ENCODE measurements around the gene SPHKAP.

The SPHKAP gene

GRCh38 chr2:228037915-228038314, 143.6 kb downstream of the SPHKAP start:
- ATAC-seq = no peak
- TF ChIP-seq ZFP30 (CRISPR knock-in tag; IDR thresholded peaks at IDR 0.05) (no peak), ZNF8 (CRISPR knock-in tag; IDR thresholded peaks at IDR 0.05) (no peak), OSR1 (CRISPR knock-in tag; IDR thresholded peaks at IDR 0.05) (no peak)

DNA sequence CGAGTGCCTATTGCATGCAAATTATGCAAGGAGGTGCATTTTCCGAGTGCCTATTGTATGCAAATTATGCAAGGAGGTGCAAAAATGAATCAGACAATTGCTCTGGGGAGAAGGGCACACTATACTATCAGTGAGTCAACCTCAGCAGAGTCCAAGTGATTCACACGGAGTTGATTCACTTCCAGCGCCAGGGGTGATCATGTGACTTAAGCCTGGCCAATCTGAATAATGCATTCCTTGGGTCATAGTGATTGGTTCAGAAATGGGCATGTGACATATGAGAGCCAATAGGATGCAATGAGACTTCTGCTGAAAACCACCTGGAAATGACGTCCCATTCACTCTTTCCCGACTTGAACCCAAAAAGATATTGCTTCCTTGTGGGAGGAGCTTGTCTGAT, 157.9 kb downstream of the SPHKAP start:
- TF ChIP-seq TSHZ2 (CRISPR knock-in tag; IDR thresholded peaks at IDR 0.05) = no peak
- no peak for TF ChIP-seq ZFP3 (CRISPR knock-in tag; IDR thresholded peaks at IDR 0.05)
- TF ChIP-seq ESRRG (CRISPR knock-in tag; IDR thresholded peaks at IDR 0.05) = no peak
- TF ChIP-seq CREB5 (CRISPR knock-in tag; IDR thresholded peaks at IDR 0.05; ENCODE audit: low read depth) = no peak
- TF ChIP-seq GLIS3 (CRISPR knock-in tag; IDR thresholded peaks at IDR 0.05) = no peak
- TF ChIP-seq, protein P1, sequence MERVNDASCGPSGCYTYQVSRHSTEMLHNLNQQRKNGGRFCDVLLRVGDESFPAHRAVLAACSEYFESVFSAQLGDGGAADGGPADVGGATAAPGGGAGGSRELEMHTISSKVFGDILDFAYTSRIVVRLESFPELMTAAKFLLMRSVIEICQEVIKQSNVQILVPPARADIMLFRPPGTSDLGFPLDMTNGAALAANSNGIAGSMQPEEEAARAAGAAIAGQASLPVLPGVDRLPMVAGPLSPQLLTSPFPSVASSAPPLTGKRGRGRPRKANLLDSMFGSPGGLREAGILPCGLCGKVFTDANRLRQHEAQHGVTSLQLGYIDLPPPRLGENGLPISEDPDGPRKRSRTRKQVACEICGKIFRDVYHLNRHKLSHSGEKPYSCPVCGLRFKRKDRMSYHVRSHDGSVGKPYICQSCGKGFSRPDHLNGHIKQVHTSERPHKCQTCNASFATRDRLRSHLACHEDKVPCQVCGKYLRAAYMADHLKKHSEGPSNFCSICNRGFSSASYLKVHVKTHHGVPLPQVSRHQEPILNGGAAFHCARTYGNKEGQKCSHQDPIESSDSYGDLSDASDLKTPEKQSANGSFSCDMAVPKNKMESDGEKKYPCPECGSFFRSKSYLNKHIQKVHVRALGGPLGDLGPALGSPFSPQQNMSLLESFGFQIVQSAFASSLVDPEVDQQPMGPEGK (CRISPR knock-in tag; IDR thresholded peaks at IDR 0.05; ENCODE audit: borderline replicate concordance) = no peak
- no peak for TF ChIP-seq CSDC2 (CRISPR knock-in tag; IDR thresholded peaks at IDR 0.05)
- TF ChIP-seq ISL1 (CRISPR knock-in tag; IDR thresholded peaks at IDR 0.05) = no peak
- TF ChIP-seq, protein P2, sequence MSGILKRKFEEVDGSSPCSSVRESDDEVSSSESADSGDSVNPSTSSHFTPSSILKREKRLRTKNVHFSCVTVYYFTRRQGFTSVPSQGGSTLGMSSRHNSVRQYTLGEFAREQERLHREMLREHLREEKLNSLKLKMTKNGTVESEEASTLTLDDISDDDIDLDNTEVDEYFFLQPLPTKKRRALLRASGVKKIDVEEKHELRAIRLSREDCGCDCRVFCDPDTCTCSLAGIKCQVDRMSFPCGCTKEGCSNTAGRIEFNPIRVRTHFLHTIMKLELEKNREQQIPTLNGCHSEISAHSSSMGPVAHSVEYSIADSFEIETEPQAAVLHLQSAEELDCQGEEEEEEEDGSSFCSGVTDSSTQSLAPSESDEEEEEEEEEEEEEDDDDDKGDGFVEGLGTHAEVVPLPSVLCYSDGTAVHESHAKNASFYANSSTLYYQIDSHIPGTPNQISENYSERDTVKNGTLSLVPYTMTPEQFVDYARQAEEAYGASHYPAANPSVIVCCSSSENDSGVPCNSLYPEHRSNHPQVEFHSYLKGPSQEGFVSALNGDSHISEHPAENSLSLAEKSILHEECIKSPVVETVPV (CRISPR knock-in tag; IDR thresholded peaks at IDR 0.05) = no peak
- no peak for TF ChIP-seq OSR1 (CRISPR knock-in tag; IDR thresholded peaks at IDR 0.05)
- no peak for TF ChIP-seq RARB (CRISPR knock-in tag; IDR thresholded peaks at IDR 0.05)
- TF ChIP-seq TCF4 (CRISPR knock-in tag; IDR thresholded peaks at IDR 0.05; ENCODE audit: borderline replicate concordance) = no peak
- TF ChIP-seq POU6F1 (CRISPR knock-in tag; IDR thresholded peaks at IDR 0.05; ENCODE audit: borderline replicate concordance, low read depth) = no peak
- no peak for TF ChIP-seq ZNF565 (CRISPR knock-in tag; conservative IDR thresholded peaks at IDR 0.05; ENCODE audit: low read depth)
- ATAC-seq = no peak

DNA sequence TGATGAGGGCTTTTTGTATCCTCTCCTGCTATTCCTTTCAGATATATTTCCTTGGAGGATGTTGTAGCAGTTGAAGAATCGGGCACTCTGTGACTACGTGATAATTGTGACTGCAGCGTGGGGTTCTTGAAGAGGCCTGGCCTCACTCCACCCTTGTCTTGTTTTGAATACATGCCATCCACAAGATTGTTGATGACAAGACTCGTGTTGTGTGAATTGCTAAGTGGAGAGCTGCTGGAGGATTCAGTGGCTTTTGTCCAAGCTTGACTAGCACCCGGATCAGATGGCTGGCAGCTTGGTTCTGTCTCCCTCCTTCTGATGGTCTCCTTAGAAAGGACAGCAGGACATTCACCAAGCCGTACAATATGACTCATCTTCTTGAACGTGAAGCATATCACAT, 163.2 kb downstream of the SPHKAP start:
- TF ChIP-seq TSHZ2 (CRISPR knock-in tag; IDR thresholded peaks at IDR 0.05) (no peak), ZFP3 (CRISPR knock-in tag; IDR thresholded peaks at IDR 0.05) (no peak), CSDC2 (CRISPR knock-in tag; IDR thresholded peaks at IDR 0.05) (no peak), GLIS3 (CRISPR knock-in tag; IDR thresholded peaks at IDR 0.05) (no peak)
- ATAC-seq = no peak

All from SK-N-SH treated with all-trans-retinoic acid at 6 μM for 48 hours (cell line).